Adrenal gland (tissue), 12 donors: ENCODE data around the gene APOB. TPM values are rescaled to one million over a fixed set of nuclear protein-coding genes. Genes with fewer than 3 reads are reported as not detected.

Experiments
- DNase-seq, 7 donors: peaks; one replicate each; pipeline ENCODE4 v3.0.0-alpha.2; 2019 to 2020
- H3K27ac ChIP-seq, 5 donors: fragments of 200-600 bp; sonication (generic) in 4 of 5; 1 replicate in 3 of 5; 2 replicates in 2 of 5; pipeline versions ENCODE4 v1.5.1 to v1.8.0; 2016 to 2020; ENCODE audit warnings: mild to moderate bottlenecking in 1 of 5
- H3K27me3 ChIP-seq: fragments of 200-600 bp; 2 replicates; pipeline ENCODE4 v1.8.0; 2021
- H3K36me3 ChIP-seq, 2 donors: fragments of 200-600 bp; replicated peaks in 1 of 2; 1 replicate in 1 of 2; 2 replicates in 1 of 2; pipeline versions ENCODE4 v1.5.1 to v1.8.0; 2018 to 2022
- H3K4me1 ChIP-seq, 2 donors: fragments of 200-600 bp; replicated peaks in 1 of 2; 1 replicate in 1 of 2; 2 replicates in 1 of 2; pipeline versions ENCODE4 v1.5.1 to v1.8.0; 2018 to 2021
- H3K4me3 ChIP-seq, 4 donors: fragments of 200-600 bp; sonication (generic) in 3 of 4; one replicate each; pipeline ENCODE4 v1.5.1; 2016 to 2018
- H3K9me3 ChIP-seq, 3 donors: fragments of 200-600 bp; sonication (generic) in 1 of 3; replicated peaks in 1 of 3; 1 replicate in 2 of 3; 2 replicates in 1 of 3; pipeline versions ENCODE4 v1.5.1 to v1.8.0; 2016 to 2021
- CTCF ChIP-seq, 6 experiments: fragments of 450-650 bp in 4 of 6; fragments of 200-600 bp in 2 of 6; sonication (generic) in 1 of 6; IDR thresholded peaks; 1 replicate in 5 of 6; 2 replicates in 1 of 6; pipeline versions ENCODE4 v1.5.1 to v1.8.0; 2016 to 2021; ENCODE audit warnings: antibody characterized with exemption in 6 of 6, mild to moderate bottlenecking in 2 of 6, moderate library complexity in 1 of 6
- POLR2A ChIP-seq, 2 donors: fragments of 450-650 bp; IDR thresholded peaks; one replicate each; pipeline ENCODE4 v1.6.1; 2017; ENCODE audit warnings: antibody characterized with exemption in 2 of 2, mild to moderate bottlenecking in 2 of 2, moderate library complexity in 1 of 2
- WGBS, 4 donors: extraction: QIAGEN DNeasy Blood & Tissue Kit in 2 of 4; methylation state at CpG; one replicate each; pipeline versions ENCODE4 v1.1.5 to v1.1.7; 2013 to 2017; 5-methylcytosine and 5-hydroxymethylcytosine counted together
- intact Hi-C, 2 donors: fragments of 100-400 bp; cut with DNase I; formaldehyde crosslinking; loops; one replicate each; pipeline versions ENCODE4 v1.14.1 to v1.15.0; 2022 to 2023
- polyA plus RNA-seq, 3 donors: library from polyadenylated mRNA; stranded (reverse); fragments of 200-250 nt in 2 of 3; fragments of 350-450 nt in 1 of 3; fragmentation: Illumina TruSeq in 1 of 3; extraction: RNeasy Lipid Tissue Mini Kit (QIAGEN cat#74804) in 1 of 3; gene quantifications; one replicate each; pipeline ENCODE4 v1.2.3, GENCODE V29; 2013 to 2014
- total RNA-seq, 9 donors: library from RNA; depleted of rRNA in 4 of 9; stranded (reverse); fragments of >200 nt in 4 of 9; fragments of 120-200 nt in 1 of 9; fragmentation: NEBNext Ultra II Directional in 1 of 9; extraction: Animal tissue kit (Norgen Biotek cat#: 25700) in 1 of 9; gene quantifications; one replicate each; pipeline versions ENCODE4 v1.1.0 to v1.2.4, GENCODE V29; 2013 to 2023
- donor health status: healthy with polysubstance abuse.
- donor health status: Bipolar disorder and iron deficiency.
- donor health status: DM: yes; HTN: yes; CAD: no.
- donor health status: DM: no; HTN: no; CAD: no.
- donor health status: DM: no; HTN: no; CAD: no.
- donor health status: DM: yes; HTN: yes; CAD: no.

APOB gene
- total and polyA plus RNA-seq, 12 donors: under 0.01 to 1.9 (median 0.16) TPM; not detected in 1

- no peak for TF ChIP-seq CTCF (IDR thresholded peaks at IDR 0.05)
- TF ChIP-seq POLR2A (IDR thresholded peaks at IDR 0.05): no peak
- Histone ChIP-seq H3K27me3 (no peaks in the 10 kb centered on the region), H3K4me1 (no peaks in the 10 kb centered on the region), H3K9me3 (no peaks in the 10 kb centered on the region), H3K27ac (no peak overlapping the region), H3K4me3 (no peak overlapping the region), H3K36me3 (no peaks in the 10 kb centered on the region)
- WGBS, 4 donors: 76 to 84% (median 79%) methylated on average over 2 of the region's 2 CpGs
- intact Hi-C loops: no loop called here
- no peak for DNase-seq
These were observed 24.1 kb upstream of the APOB start for GRCh38 chr2:21067859-21068537.

- TF ChIP-seq POLR2A (IDR thresholded peaks at IDR 0.05) (no peak), CTCF (IDR thresholded peaks at IDR 0.05) (no peak)
- Histone ChIP-seq H3K4me3 (no peak overlapping the region), H3K36me3 (no peaks in the 10 kb centered on the region), H3K9me3 (no peaks in the 10 kb centered on the region), H3K27ac (no peak overlapping the region), H3K4me1 (no peaks in the 10 kb centered on the region), H3K27me3 (no peaks in the 10 kb centered on the region)
- 43 to 54% (median 48%) methylated on average over 5 of the region's 5 CpGs for WGBS, 4 donors
- intact Hi-C loops: no loop called here
- no peak for DNase-seq
These were observed 23.3 kb upstream of the APOB start for GRCh38 chr2:21067125-21067524.

- H3K4me3 ChIP-seq: no peak overlapping the region
- TF ChIP-seq POLR2A (IDR thresholded peaks at IDR 0.05): no peak
- no peak for TF ChIP-seq CTCF (IDR thresholded peaks at IDR 0.05)
- intact Hi-C loops: no loop called here
- H3K36me3 ChIP-seq: no peaks in the 10 kb centered on the region
- WGBS, 4 donors: 73 to 88% (median 88%) methylated on average over 3 of the region's 3 CpGs
- H3K27me3 ChIP-seq: no peaks in the 10 kb centered on the region
- DNase-seq: no peak
- H3K9me3 ChIP-seq: no peaks in the 10 kb centered on the region
- no peaks in the 10 kb centered on the region for H3K4me1 ChIP-seq
- no peak overlapping the region for H3K27ac ChIP-seq
These were observed 16.2 kb upstream of the APOB start for GRCh38 chr2:21059885-21060610.

- H3K4me3 ChIP-seq: no peak overlapping the region
- no peak overlapping the region for H3K27ac ChIP-seq
- no peaks in the 10 kb centered on the region for H3K9me3 ChIP-seq
- WGBS, 4 donors: 84 to 97% (median 91%) methylated on average over 2 of the region's 2 CpGs
- no peaks in the 10 kb centered on the region for H3K36me3 ChIP-seq
- TF ChIP-seq CTCF (IDR thresholded peaks at IDR 0.05): no peak
- TF ChIP-seq POLR2A (IDR thresholded peaks at IDR 0.05): no peak
- H3K27me3 ChIP-seq: no peaks in the 10 kb centered on the region
- no peak for DNase-seq
- intact Hi-C loops: no loop called here
- H3K4me1 ChIP-seq: no peaks in the 10 kb centered on the region
These were observed 13.2 kb upstream of the APOB start for GRCh38 chr2:21057097-21057496.
